GM18526 (cell line): ENCODE measurements around the gene TYMP.
A peak's percentile ranks its signal among the peaks of the same experiment; 100 is the strongest.

Source experiments
- POLR2A ChIP-seq: IDR thresholded peaks from 3 replicates; pipeline ENCODE4 v1.6.1; 2011; ENCODE audit not compliant: insufficient read length; ENCODE audit errors: extremely low read depth

TYMP gene

GRCh38 chr22:50525104-50525857, 4.5 kb downstream of the TYMP start, which contains the start of gene SCO2:
Gene SCO2, minus strand, starts transcription at chr22:50525598. Its CDS starts 1,187 bp downstream, at chr22:50524411.
- TF ChIP-seq POLR2A, result peak; percentile 86

- TF ChIP-seq POLR2A, result no peak
Observed at GRCh38 chr22:50524676-50525103, 5.1 kb downstream of the TYMP start.

- TF ChIP-seq POLR2A, result no peak
Observed at GRCh38 chr22:50523806-50524675, 5.8 kb downstream of the TYMP start.

GRCh38 chr22:50523458-50523805, 6.4 kb downstream of the TYMP start:
- TF ChIP-seq POLR2A, result no peak

GRCh38 chr22:50522806-50523438, 6.9 kb downstream of the TYMP start:
- TF ChIP-seq POLR2A, result no peak

GRCh38 chr22:50522208-50522805, 7.5 kb downstream of the TYMP start:
- no peak for TF ChIP-seq POLR2A

- no peak for TF ChIP-seq POLR2A
Observed at GRCh38 chr22:50521710-50522109, 8.1 kb downstream of the TYMP start.

- TF ChIP-seq POLR2A, result no peak
Observed at GRCh38 chr22:50520826-50521453, 8.9 kb downstream of the TYMP start.

- no peak for TF ChIP-seq POLR2A
Observed at GRCh38 chr22:50519151-50519550, 10.7 kb downstream of the TYMP start.

GRCh38 chr22:50518606-50519005, 11.2 kb downstream of the TYMP start:
- no peak for TF ChIP-seq POLR2A

GRCh38 chr22:50517495-50518260, 12.1 kb downstream of the TYMP start:
- no peak for TF ChIP-seq POLR2A

GRCh38 chr22:50516891-50517290, 12.9 kb downstream of the TYMP start:
- no peak for TF ChIP-seq POLR2A

- no peak for TF ChIP-seq POLR2A
Observed at GRCh38 chr22:50516068-50516467, 13.7 kb downstream of the TYMP start.

GRCh38 chr22:50513175-50513574, 16.6 kb downstream of the TYMP start:
- no peak for TF ChIP-seq POLR2A

GRCh38 chr22:50508897-50509296, 20.9 kb downstream of the TYMP start:
- no peak for TF ChIP-seq POLR2A
